ENCODE measurements around the gene SPEN. TPM values are rescaled to one million over a fixed set of nuclear protein-coding genes. Genes with fewer than 3 reads are reported as not detected.
"Not testable (repeated sequence)": the region's sequence is repeated elsewhere in the genome, so short reads cannot be mapped to it uniquely, and the experiment has no call there.

SPEN gene
- total RNA-seq, 4 donors from 2014 or later, result 41.4 to 63.6 (median 42.9) TPM

DNA sequence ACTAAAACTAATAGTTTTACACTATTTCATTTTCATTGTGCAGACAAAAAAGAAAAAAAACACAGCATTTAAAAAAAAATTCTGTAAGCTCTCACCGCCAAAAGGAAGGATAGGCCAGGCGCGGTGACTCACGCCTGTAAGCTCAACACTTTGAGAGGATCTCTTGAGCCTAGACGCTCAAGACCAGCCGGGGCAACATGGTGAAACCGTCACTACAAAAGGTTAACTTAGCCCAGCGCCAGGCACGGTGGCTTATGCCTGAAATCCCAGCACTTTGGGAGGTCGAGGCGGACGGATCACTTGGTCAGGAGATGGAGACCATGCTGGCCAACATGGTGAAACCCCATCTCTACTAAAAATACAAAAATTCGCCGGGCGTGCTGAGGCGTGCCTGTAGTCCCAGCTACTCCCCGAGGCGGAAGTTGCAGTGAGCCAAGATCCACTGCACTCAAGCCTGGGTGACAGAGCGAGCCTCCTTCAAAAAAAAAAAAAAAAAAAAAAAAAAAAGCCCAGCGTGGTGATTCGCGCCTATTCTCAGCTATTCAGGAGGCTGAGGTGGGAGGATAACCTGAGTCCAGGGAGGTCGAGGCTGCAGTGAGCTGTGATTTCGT is 14.3 kb upstream of the SPEN start:
- no peak for TF ChIP-seq POLR2A (IDR thresholded peaks at IDR 0.05)
- TF ChIP-seq, protein P1, sequence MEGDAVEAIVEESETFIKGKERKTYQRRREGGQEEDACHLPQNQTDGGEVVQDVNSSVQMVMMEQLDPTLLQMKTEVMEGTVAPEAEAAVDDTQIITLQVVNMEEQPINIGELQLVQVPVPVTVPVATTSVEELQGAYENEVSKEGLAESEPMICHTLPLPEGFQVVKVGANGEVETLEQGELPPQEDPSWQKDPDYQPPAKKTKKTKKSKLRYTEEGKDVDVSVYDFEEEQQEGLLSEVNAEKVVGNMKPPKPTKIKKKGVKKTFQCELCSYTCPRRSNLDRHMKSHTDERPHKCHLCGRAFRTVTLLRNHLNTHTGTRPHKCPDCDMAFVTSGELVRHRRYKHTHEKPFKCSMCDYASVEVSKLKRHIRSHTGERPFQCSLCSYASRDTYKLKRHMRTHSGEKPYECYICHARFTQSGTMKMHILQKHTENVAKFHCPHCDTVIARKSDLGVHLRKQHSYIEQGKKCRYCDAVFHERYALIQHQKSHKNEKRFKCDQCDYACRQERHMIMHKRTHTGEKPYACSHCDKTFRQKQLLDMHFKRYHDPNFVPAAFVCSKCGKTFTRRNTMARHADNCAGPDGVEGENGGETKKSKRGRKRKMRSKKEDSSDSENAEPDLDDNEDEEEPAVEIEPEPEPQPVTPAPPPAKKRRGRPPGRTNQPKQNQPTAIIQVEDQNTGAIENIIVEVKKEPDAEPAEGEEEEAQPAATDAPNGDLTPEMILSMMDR (IDR thresholded peaks at IDR 0.05), result no peak
- 24 to 29% methylated on average over 24 of the region's 24 CpGs for WGBS, 2 donors
- no peak overlapping the region for H3K4me3 ChIP-seq (ENCODE audit: low read depth, poor library complexity, severe bottlenecking)
- intact Hi-C loops (cut with DNase I; ENCODE audit: low total_unique reads), result no loop called here
- peak; percentile 76 to 95 for DNase-seq (ENCODE audit: low spot score in 2 of 2)

DNA sequence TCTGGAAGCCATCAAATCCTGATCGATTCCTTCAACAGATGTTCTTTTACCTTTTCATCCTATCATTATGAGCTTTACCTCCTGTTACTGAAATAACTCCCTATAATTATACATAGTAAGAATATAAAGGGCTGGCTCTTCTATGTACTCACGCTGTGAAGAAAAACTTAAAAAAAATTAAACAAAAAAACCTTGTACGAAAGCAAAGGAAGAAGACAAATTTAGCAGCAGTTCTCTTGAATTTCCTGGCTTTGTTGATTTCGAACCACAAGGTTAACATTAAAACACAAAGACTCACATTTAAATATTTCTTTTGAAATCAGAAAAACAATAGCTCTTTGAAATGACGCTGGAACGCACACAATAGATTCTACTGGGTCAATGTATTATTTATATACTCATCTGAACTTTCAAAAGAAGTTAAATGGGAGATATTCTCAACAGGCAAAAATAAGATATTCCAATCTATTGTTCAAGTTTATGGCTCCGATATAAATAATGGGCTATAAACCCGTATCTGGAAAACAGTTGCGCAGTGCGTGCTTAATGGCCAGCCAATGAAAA is 13.6 kb upstream of the SPEN start:
- DNase-seq (ENCODE audit: low spot score in 2 of 2), result no peak
- WGBS, 2 donors, result 0 to 1% methylated on average over 10 of the region's 10 CpGs
- intact Hi-C loops (cut with DNase I; ENCODE audit: low total_unique reads), result no loop called here
- TF ChIP-seq, protein P1 (IDR thresholded peaks at IDR 0.05), result no peak
- TF ChIP-seq POLR2A (IDR thresholded peaks at IDR 0.05), result no peak
- peak overlapping the region; percentile 93 for H3K4me3 ChIP-seq (ENCODE audit: low read depth, poor library complexity, severe bottlenecking)

DNA sequence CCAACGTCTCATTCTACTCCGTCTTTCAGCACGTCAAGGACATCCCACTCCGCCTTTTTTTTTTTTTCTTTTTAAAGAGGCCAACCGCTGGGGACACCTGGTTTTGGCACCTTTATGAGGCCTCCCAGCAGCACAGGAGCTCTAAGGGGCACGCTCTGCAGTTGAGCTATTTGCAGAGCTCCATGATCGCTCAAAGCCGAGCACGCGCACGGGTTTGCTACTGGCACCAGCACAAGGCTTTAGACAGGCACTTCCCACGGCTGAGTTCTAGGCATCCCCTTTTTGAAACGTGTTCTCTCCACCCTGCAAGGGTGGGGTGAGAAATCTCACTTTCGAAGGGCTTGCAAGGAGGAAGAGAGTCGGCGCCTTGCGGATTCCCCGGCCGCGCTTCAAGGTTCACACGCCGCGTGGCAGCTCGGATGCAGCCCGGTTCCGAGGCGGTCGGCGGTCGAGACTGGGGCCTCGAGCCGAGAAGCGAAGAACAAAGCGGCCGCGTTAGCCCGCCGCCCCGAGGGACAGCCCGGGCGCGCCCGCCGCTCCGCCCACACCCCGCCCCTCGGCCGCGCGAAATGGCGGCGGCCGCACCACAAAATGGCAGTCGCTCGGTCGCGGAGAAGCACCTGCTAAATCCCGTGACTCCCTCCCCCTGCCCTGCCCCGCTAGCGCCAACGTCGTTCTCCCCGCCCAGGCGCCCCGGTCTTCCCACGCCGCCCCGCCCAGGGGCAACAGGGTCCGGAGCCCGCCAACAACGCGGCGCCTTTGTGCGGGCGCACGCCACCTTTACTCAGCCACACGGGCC is 12.9 kb upstream of the SPEN start:
- H3K4me3 ChIP-seq (ENCODE audit: low read depth, poor library complexity, severe bottlenecking), result peak overlapping the region; percentile 93
- intact Hi-C loops (cut with DNase I; ENCODE audit: low total_unique reads), result no loop called here
- TF ChIP-seq, protein P1 (IDR thresholded peaks at IDR 0.05), result no peak
- TF ChIP-seq POLR2A (IDR thresholded peaks at IDR 0.05), result peak in 1 of 2 donors; percentile 49
- peak; percentile 81 to 97 for DNase-seq (ENCODE audit: low spot score in 2 of 2)
- WGBS, 2 donors, result 0 to 1% methylated on average over 21 to 53 of the region's 77 CpGs

DNA sequence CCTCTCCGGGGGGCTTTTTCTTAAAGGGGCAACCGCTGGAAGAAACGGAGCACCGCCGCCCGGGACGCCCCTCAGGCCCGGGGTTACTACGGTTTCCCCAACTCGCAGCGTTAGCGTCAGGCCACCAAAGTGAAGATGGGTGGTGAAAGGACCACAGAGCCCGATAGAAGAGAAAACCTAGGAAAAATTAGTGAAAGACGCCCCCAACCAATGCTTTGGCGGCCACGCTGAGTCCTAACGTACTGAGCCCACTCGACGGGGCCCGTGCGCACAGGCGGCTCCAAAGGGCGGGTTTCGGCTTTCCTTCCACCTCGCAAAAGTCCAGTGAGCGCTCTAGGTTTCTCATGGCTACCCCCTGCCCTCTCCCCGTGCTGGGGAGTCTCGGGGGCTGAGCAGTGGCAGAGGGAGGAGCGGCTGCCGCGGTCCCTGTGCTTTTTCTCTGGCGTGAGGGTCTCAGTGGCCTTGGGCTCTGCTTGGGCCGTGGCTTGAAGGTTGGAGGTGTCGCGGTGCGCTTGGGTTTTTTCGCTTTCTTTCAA is 12.2 kb upstream of the SPEN start:
- intact Hi-C loops (cut with DNase I; ENCODE audit: low total_unique reads), result no loop called here
- peak overlapping the region; percentile 93 for H3K4me3 ChIP-seq (ENCODE audit: low read depth, poor library complexity, severe bottlenecking)
- 0 to 1% methylated on average over 36 to 37 of the region's 37 CpGs for WGBS, 2 donors
- DNase-seq (ENCODE audit: low spot score in 2 of 2), result no peak
- TF ChIP-seq, protein P1 (IDR thresholded peaks at IDR 0.05), result no peak
- no peak for TF ChIP-seq POLR2A (IDR thresholded peaks at IDR 0.05)

DNA sequence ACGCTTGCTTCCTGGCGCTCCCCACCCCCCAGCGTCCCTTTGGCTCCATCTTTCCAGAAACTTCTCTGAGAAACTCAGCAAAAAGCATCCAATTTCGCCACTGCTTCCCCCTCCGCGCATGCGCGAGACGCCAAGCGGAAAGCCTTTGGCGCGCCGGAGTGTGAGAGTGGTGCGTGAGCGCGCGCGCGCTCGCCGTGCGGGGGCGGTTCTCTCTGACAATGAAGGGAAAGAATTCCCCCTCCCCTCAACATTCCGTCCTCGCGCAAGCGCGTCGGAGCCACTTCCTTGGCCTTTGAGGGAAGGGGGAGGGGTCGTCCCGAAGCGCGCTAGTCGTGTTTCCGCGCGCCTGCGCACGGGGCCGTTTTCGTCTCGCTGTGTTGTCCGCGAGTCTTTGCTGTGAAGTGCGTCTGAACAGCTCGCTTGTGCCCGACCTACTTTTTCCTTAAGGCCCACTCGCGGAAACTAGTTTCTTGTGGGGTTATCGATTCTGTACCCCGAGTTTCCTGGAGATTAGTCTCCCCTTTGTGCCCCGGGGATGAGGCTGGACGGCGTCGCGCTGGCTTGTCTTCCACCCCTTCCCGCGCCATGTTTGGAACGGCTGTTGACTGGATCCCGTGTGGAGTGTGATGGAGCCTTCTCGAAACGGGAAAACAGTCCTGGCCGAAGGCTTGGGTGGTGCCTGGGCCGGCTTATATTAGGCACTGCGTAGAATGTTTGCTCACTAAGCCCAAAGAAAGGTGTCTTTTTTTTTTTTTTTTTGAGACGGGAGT is 11.6 kb upstream of the SPEN start:
- peak; percentile 99 to 100 for DNase-seq (ENCODE audit: low spot score in 2 of 2)
- 3% methylated on average over 50 to 61 of the region's 66 CpGs for WGBS, 2 donors
- TF ChIP-seq, protein P1 (IDR thresholded peaks at IDR 0.05), result no peak
- peak in 1 of 2 donors; percentile 90 for TF ChIP-seq POLR2A (IDR thresholded peaks at IDR 0.05)
- intact Hi-C loops (cut with DNase I; ENCODE audit: low total_unique reads), result no loop called here
- H3K4me3 ChIP-seq (ENCODE audit: low read depth, poor library complexity, severe bottlenecking), result peak overlapping the region; percentile 93

DNA sequence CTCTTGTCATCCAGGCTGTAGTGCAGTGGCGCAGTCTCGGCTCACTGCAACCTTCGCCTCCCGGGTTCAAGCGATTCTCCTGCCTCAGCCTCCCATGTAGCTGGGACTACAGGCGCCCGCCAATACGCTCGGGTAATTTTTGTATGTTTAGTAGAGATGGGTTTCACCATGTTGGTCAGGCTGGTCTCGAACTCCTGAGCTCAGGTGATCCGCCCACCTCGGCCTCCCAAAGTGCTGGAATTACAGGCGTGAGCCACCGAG is 11.1 kb upstream of the SPEN start:
- DNase-seq (ENCODE audit: low spot score in 2 of 2); intact Hi-C loops (cut with DNase I; ENCODE audit: low total_unique reads): not testable (repeated sequence)
- H3K4me3 ChIP-seq (ENCODE audit: low read depth, poor library complexity, severe bottlenecking), result peak overlapping the region; percentile 50
- 67 to 84% methylated on average over 14 of the region's 14 CpGs for WGBS, 2 donors

Data from lower leg skin (tissue), 4 donors.